ENCODE results near the gene FBXL20. TPM values are rescaled to one million over a fixed set of nuclear protein-coding genes. Genes with fewer than 3 reads are reported as not detected.
A peak's percentile ranks its signal among the peaks of the same experiment; 100 is the strongest.

FBXL20 gene
- total and polyA plus RNA-seq, 4 donors, result 1.6 to 8.4 (median 5.2) TPM

DNA sequence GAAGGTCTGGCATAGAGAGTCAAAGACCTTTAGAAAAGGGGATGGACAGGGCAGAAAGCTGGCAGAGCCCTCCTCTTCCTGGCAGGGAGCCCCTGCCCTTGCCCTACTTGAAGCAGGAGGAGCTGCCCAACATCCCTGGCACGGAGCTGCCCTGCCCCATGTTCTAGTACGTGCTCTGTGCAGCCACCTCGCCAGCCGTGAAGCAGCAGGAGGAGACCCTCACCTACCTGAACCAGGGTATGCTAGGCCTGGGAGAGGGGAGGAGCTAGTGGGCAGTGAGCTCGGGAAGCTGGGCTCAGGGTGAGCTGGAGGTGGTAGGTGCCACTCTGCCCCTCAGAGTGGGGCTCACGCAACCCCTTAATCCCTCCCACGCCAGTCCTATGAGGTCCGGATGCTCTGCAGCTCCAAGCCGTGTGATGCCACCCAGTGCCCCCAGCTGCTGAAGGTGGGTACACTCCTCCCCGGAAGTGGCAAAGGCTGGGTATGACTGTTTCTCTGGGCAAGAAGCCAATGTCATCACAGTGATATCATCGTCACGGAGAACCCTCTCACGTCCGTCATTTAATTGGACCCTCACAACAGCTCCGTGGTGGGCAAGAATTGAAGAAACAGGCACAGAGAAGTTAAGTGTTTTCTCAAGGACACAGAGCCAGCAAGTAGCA, 163.0 kb downstream of the FBXL20 start:
- WGBS, result 27% methylated on average over 15 of the region's 15 CpGs
- Histone ChIP-seq H3K27me3 (ENCODE audit: control insufficient read depth in 4 of 4, insufficient read depth in 4 of 4, low read length in 3 of 4) (no peaks in the 10 kb centered on the region), H3K36me3 (ENCODE audit: control insufficient read depth in 4 of 4, insufficient read depth in 3 of 4, low read depth in 1 of 4, low read length in 3 of 4) (no peaks in the 10 kb centered on the region), H3K4me3 (ENCODE audit: low read depth in 1 of 3, low read length in 3 of 3) (no peak overlapping the region), H3K4me1 (ENCODE audit: control insufficient read depth in 4 of 4, insufficient read depth in 4 of 4, low read length in 3 of 4) (peaks cover 0 to 8% (median 2%) of the 10 kb centered on the region in 4 donors), H3K27ac (ENCODE audit: low read depth in 1 of 2, low read length in 2 of 2) (no peak overlapping the region), H3K9ac (ENCODE audit: low read depth in 1 of 2, low read length in 2 of 2) (no peak overlapping the region), H3K9me3 (ENCODE audit: control insufficient read depth in 4 of 4, low read length in 3 of 4) (no peaks in the 10 kb centered on the region)
- peak in 1 of 2 donors; percentile 11 for TF ChIP-seq GABPA (IDR thresholded peaks at IDR 0.05 in 1 of 2, conservative IDR thresholded peaks at IDR 0.05 in 1 of 2)
- TF ChIP-seq HNF4A (conservative IDR thresholded peaks at IDR 0.05), result no peak
- DNase-seq (ENCODE audit: low spot score), result no peak

DNA sequence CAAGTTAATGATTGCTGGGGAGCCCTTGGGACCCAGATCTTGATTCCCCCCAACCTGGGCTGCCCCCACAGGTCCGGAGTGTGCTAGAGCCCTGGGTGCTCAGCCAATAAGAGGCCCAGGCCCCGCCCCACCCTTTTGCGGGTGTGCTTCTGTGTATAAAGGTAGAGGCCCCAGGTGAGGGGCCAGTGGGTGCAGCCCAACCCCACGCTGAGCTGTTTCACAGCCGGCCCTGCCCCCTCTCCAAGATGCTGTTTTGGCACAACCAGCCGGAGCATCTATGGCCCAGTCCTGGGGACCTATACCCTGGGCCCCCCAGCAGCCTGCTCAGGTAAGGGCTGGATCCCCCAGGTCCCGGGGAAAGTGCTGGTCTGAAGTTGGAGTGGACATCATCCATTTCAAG, 163.8 kb downstream of the FBXL20 start:
- peaks cover 0 to 2% (median under 1%) of the 10 kb centered on the region in 4 donors for H3K27me3 ChIP-seq (ENCODE audit: control insufficient read depth in 4 of 4, insufficient read depth in 4 of 4, low read length in 3 of 4)
- TF ChIP-seq TAF1 (conservative IDR thresholded peaks at IDR 0.05), result no peak
- TF ChIP-seq, protein P1, sequence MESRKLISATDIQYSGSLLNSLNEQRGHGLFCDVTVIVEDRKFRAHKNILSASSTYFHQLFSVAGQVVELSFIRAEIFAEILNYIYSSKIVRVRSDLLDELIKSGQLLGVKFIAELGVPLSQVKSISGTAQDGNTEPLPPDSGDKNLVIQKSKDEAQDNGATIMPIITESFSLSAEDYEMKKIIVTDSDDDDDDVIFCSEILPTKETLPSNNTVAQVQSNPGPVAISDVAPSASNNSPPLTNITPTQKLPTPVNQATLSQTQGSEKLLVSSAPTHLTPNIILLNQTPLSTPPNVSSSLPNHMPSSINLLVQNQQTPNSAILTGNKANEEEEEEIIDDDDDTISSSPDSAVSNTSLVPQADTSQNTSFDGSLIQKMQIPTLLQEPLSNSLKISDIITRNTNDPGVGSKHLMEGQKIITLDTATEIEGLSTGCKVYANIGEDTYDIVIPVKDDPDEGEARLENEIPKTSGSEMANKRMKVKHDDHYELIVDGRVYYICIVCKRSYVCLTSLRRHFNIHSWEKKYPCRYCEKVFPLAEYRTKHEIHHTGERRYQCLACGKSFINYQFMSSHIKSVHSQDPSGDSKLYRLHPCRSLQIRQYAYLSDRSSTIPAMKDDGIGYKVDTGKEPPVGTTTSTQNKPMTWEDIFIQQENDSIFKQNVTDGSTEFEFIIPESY (IDR thresholded peaks at IDR 0.05), result no peak
- TF ChIP-seq, protein P2, sequence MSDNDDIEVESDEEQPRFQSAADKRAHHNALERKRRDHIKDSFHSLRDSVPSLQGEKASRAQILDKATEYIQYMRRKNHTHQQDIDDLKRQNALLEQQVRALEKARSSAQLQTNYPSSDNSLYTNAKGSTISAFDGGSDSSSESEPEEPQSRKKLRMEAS (IDR thresholded peaks at IDR 0.05), result no peak
- TF ChIP-seq HNF4G (IDR thresholded peaks at IDR 0.05), result no peak
- TF ChIP-seq RXRA (IDR thresholded peaks at IDR 0.05), result no peak
- TF ChIP-seq HNF4A (conservative IDR thresholded peaks at IDR 0.05), result no peak
- no peak for TF ChIP-seq FOXA1 (IDR thresholded peaks at IDR 0.05)
- no peak for TF ChIP-seq RAD21 (IDR thresholded peaks at IDR 0.05)
- no peak for TF ChIP-seq JUND (IDR thresholded peaks at IDR 0.05)
- TF ChIP-seq, protein P3, sequence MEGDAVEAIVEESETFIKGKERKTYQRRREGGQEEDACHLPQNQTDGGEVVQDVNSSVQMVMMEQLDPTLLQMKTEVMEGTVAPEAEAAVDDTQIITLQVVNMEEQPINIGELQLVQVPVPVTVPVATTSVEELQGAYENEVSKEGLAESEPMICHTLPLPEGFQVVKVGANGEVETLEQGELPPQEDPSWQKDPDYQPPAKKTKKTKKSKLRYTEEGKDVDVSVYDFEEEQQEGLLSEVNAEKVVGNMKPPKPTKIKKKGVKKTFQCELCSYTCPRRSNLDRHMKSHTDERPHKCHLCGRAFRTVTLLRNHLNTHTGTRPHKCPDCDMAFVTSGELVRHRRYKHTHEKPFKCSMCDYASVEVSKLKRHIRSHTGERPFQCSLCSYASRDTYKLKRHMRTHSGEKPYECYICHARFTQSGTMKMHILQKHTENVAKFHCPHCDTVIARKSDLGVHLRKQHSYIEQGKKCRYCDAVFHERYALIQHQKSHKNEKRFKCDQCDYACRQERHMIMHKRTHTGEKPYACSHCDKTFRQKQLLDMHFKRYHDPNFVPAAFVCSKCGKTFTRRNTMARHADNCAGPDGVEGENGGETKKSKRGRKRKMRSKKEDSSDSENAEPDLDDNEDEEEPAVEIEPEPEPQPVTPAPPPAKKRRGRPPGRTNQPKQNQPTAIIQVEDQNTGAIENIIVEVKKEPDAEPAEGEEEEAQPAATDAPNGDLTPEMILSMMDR (IDR thresholded peaks at IDR 0.05; ENCODE audit: low read depth, low read length, missing input control), result no peak
- no peaks in the 10 kb centered on the region for H3K9me3 ChIP-seq (ENCODE audit: control insufficient read depth in 4 of 4, low read length in 3 of 4)
- peaks cover 0 to 8% (median 2%) of the 10 kb centered on the region in 4 donors for H3K4me1 ChIP-seq (ENCODE audit: control insufficient read depth in 4 of 4, insufficient read depth in 4 of 4, low read length in 3 of 4)
- no peak overlapping the region for H3K27ac ChIP-seq (ENCODE audit: low read depth in 1 of 2, low read length in 2 of 2)
- H3K9ac ChIP-seq (ENCODE audit: low read depth in 1 of 2, low read length in 2 of 2), result no peak overlapping the region
- DNase-seq (ENCODE audit: low spot score), result no peak
- WGBS, result 81% methylated on average over 7 of the region's 7 CpGs
- no peaks in the 10 kb centered on the region for H3K36me3 ChIP-seq (ENCODE audit: control insufficient read depth in 4 of 4, insufficient read depth in 3 of 4, low read depth in 1 of 4, low read length in 3 of 4)
- no peak overlapping the region for H3K4me3 ChIP-seq (ENCODE audit: low read depth in 1 of 3, low read length in 3 of 3)

DNA sequence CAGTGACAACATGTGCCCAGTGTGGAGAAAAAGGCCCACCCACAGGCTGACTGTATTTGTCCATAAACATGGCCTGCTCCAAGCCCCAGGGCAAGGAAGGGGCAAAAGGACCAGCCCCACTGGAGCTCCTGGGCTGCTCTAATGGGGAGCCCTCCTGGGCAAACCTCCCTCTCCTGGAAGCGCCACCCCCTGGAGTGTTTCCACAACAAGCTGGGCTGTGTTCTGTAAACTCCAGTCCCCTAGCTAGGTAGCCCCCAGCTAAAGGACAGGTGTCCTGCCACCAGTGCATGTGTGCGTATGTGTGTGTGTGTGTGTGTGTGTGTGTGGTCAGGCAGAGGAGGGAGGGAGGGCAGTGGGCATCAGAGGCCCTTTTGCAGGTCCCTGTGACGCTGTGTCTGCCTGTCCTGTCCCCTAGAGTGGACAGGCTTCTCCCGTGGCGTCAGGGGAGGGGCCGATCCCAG, 164.4 kb downstream of the FBXL20 start:
- no peak overlapping the region for H3K4me3 ChIP-seq (ENCODE audit: low read depth in 1 of 3, low read length in 3 of 3)
- WGBS, result 85% methylated on average over 6 of the region's 6 CpGs
- no peak overlapping the region for H3K9ac ChIP-seq (ENCODE audit: low read depth in 1 of 2, low read length in 2 of 2)
- H3K27ac ChIP-seq (ENCODE audit: low read depth in 1 of 2, low read length in 2 of 2), result no peak overlapping the region
- TF ChIP-seq GABPA (IDR thresholded peaks at IDR 0.05 in 1 of 2, conservative IDR thresholded peaks at IDR 0.05 in 1 of 2), result no peak
- H3K9me3 ChIP-seq (ENCODE audit: control insufficient read depth in 4 of 4, low read length in 3 of 4), result no peaks in the 10 kb centered on the region
- peaks cover 0 to 5% (median 2%) of the 10 kb centered on the region in 4 donors for H3K27me3 ChIP-seq (ENCODE audit: control insufficient read depth in 4 of 4, insufficient read depth in 4 of 4, low read length in 3 of 4)
- H3K36me3 ChIP-seq (ENCODE audit: control insufficient read depth in 4 of 4, insufficient read depth in 3 of 4, low read depth in 1 of 4, low read length in 3 of 4), result no peaks in the 10 kb centered on the region
- H3K4me1 ChIP-seq (ENCODE audit: control insufficient read depth in 4 of 4, insufficient read depth in 4 of 4, low read length in 3 of 4), result peaks cover 0 to 12% (median 3%) of the 10 kb centered on the region in 4 donors
- no peak for DNase-seq (ENCODE audit: low spot score)

Measured in liver (tissue), 9 donors.